DND-41 (cell line): ENCODE results near the gene F8.

Source experiments
- CTCF ChIP-seq: IDR thresholded peaks from 2 replicates; pipeline ENCODE4 v1.5.1; 2012; ENCODE audit warnings: borderline replicate concordance, low read length, moderate library complexity, mild to moderate bottlenecking; ENCODE audit not compliant: poor library complexity, severe bottlenecking; ENCODE audit errors: extremely low read depth
- EZH2 ChIP-seq: IDR thresholded peaks from 3 replicates; pipeline ENCODE4 v1.6.1; 2012; ENCODE audit warnings: borderline replicate concordance, low read depth, mild to moderate bottlenecking, moderate library complexity, low read length, inconsistent platforms; ENCODE audit not compliant: severe bottlenecking

DNA sequence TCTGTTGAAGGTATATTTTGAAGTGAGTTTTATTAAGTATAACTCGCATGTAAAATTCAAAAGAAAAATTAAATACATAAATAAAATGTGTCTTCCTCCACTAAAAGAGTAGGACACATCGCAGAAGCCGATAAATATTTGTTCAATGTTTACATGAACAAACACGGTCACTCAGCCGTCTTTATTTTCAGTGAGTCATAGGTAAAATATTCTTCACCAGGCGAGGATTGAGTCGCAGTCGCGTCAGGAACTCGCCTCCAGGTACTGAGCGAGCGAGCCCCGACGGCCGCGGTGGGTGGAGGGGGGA lies 3.9 kb upstream of the F8 start:
- TF ChIP-seq CTCF: no peak
- no peak for TF ChIP-seq EZH2
